OCI-LY1 (cell line): ENCODE measurements around the gene TMEM201.
"Not testable (repeated sequence)": the region's sequence is repeated elsewhere in the genome, so short reads cannot be mapped to it uniquely, and the experiment has no call there.

Experiments used
- H2AFZ ChIP-seq: fragments of 200-600 bp; sonication (generic), shearing (Covaris generic); 2 replicates; pipeline ENCODE4 v1.6.0; 2014; ENCODE audit warnings: antibody characterized with exemption, mild to moderate bottlenecking, low read length
- H3F3A ChIP-seq: fragments of 200-600 bp; sonication (generic), shearing (Covaris generic); 2 replicates; pipeline ENCODE4 v1.6.0; 2014; ENCODE audit warnings: mild to moderate bottlenecking, antibody characterized with exemption, low read length, moderate library complexity; ENCODE audit not compliant: insufficient read depth
- H3K27ac ChIP-seq: fragments of 200-600 bp; sonication (generic); 2 replicates; pipeline ENCODE4 v1.5.1; 2014; ENCODE audit warnings: low read length, mixed run types, mild to moderate bottlenecking, low read depth; ENCODE audit not compliant: poor library complexity, severe bottlenecking
- H3K27me3 ChIP-seq: fragments of 200-600 bp; sonication (generic); 2 replicates; pipeline ENCODE4 v1.6.0; 2014; ENCODE audit warnings: antibody characterized with exemption, mild to moderate bottlenecking, low read length, moderate library complexity; ENCODE audit not compliant: insufficient read depth
- H3K36me3 ChIP-seq: fragments of 200-600 bp; sonication (generic); 2 replicates; pipeline ENCODE4 v1.6.1; 2014; ENCODE audit warnings: mild to moderate bottlenecking, antibody characterized with exemption, low read length, moderate library complexity, mixed read lengths; ENCODE audit not compliant: insufficient read depth
- H3K4me1 ChIP-seq: fragments of 200-600 bp; sonication (generic); 2 replicates; pipeline ENCODE4 v1.5.1; 2014; ENCODE audit warnings: mild to moderate bottlenecking, low read length, moderate library complexity; ENCODE audit not compliant: insufficient read depth, severe bottlenecking
- H3K4me2 ChIP-seq: fragments of 200-600 bp; sonication (generic), shearing (Covaris generic); 2 replicates; pipeline ENCODE4 v1.6.1; 2014; ENCODE audit warnings: low read length
- H3K4me3 ChIP-seq: fragments of 200-600 bp; sonication (generic); 2 replicates; pipeline ENCODE4 v1.5.1; 2014; ENCODE audit warnings: low read length, low read depth, mild to moderate bottlenecking, mixed read lengths; ENCODE audit not compliant: poor library complexity, severe bottlenecking
- H3K79me2 ChIP-seq: fragments of 200-600 bp; shearing (Covaris generic); 2 replicates; pipeline ENCODE4 v1.6.1; 2016; ENCODE audit warnings: mixed run types, low read length, mixed read lengths; ENCODE audit not compliant: insufficient read depth
- H3K9ac ChIP-seq: fragments of 200-600 bp; sonication (generic), shearing (Covaris generic); 2 replicates; pipeline ENCODE4 v1.6.1; 2014; ENCODE audit warnings: mild to moderate bottlenecking, low read length, mixed read lengths
- H3K9me2 ChIP-seq: fragments of 200-600 bp; sonication (generic), shearing (Covaris generic); 2 replicates; pipeline ENCODE4 v1.6.1; 2014; ENCODE audit warnings: low read depth, mild to moderate bottlenecking, low read length, mixed read lengths
- H3K9me3 ChIP-seq: fragments of 200-600 bp; shearing (Covaris generic); 2 replicates; pipeline ENCODE4 v1.6.1; 2014; ENCODE audit warnings: low read length, mixed read lengths
- H4K20me1 ChIP-seq: fragments of 200-600 bp; sonication (generic), shearing (Covaris generic); 2 replicates; pipeline ENCODE4 v1.6.0; 2016; ENCODE audit warnings: mild to moderate bottlenecking, low read length; ENCODE audit not compliant: insufficient read depth
- CTCF ChIP-seq: fragments of 200-600 bp; sonication (generic), shearing (Covaris generic); IDR thresholded peaks from 2 replicates; pipeline ENCODE4 v1.5.1; 2017; ENCODE audit warnings: mild to moderate bottlenecking, antibody characterized with exemption, low read length, moderate library complexity, mixed read lengths
- EZH2 ChIP-seq: fragments of 200-600 bp; sonication (generic), shearing (Covaris generic); IDR thresholded peaks from 2 replicates; pipeline ENCODE4 v1.8.0; 2017; ENCODE audit warnings: borderline replicate concordance, mixed run types, mild to moderate bottlenecking, antibody characterized with exemption, low read length, moderate library complexity, mixed read lengths

TMEM201 gene

DNA sequence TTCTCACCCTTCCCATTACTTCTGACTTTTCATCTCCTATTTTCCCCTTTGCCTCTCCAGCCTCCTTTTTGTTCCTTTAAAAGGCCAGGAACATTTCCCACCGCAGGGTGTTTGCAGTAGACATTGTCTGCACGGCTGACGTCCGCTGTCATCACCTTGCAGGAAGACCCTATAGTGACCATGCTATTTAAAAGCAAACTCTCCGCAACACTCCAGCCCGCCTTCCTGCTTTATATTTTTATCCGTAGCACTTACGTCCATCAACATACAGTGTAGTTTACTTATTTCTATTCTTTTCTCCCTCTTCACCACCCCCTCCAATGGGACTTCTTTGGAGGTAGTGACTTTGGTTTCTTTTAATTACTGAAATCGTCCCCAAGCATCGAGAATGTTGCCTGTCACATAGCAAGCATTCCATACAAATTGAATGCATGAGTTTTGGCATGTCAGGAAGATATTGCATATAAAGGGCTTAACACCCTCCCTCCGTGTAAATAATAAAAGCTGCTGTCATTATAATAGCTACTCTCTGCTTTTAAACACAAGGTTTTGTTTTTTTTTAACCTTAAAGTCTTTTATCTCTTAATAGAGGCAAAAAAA, 29.7 kb upstream of the TMEM201 start:
- no peaks in the 10 kb centered on the region for H3K27me3 ChIP-seq
- H3K9me2 ChIP-seq: no peaks in the 10 kb centered on the region
- H3K9ac ChIP-seq: peak overlapping the region; percentile 16
- peaks cover 13% of the 10 kb centered on the region for H3K79me2 ChIP-seq
- H3K4me1 ChIP-seq: peaks cover 76% of the 10 kb centered on the region
- H3K27ac ChIP-seq: peak overlapping the region; percentile 87
- H3K4me2 ChIP-seq: peak overlapping the region; percentile 50
- no peaks in the 10 kb centered on the region for H3F3A ChIP-seq
- no peak overlapping the region for H2AFZ ChIP-seq
- peak overlapping the region; percentile 15 for H3K4me3 ChIP-seq
- no peaks in the 10 kb centered on the region for H3K9me3 ChIP-seq
- peaks cover 84% of the 10 kb centered on the region for H3K36me3 ChIP-seq
- no peak for TF ChIP-seq EZH2
- TF ChIP-seq CTCF: no peak
- no peaks in the 10 kb centered on the region for H4K20me1 ChIP-seq

DNA sequence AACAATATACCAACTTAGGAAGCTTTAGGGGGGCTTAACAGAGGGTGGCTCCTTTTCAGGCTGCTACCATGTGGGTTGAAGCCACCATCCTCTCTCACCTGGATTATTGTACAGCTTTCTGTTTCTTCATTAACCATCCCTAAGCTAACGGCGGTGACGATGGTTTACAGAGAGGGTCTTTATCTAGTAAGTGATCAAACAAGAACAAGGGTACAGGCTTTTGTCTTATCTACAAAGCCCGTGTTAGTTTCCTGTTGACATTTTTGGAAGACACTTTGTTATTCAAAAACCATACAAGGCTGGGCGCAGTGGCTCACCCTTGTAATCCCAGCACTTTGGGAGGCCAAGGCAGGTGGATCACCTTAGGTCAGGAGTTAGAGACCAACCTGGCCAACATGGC, 29.0 kb upstream of the TMEM201 start:
- no peak for TF ChIP-seq EZH2
- no peak for TF ChIP-seq CTCF
- Histone ChIP-seq H3K27me3 (no peaks in the 10 kb centered on the region), H3K27ac (peak overlapping the region; percentile 87), H3K79me2 (peaks cover 15% of the 10 kb centered on the region), H3K9me2 (no peaks in the 10 kb centered on the region), H3K4me2 (peak overlapping the region; percentile 50), H3K9ac (peak overlapping the region; percentile 16), H2AFZ (no peak overlapping the region), H4K20me1 (no peaks in the 10 kb centered on the region), H3K4me1 (peaks cover 72% of the 10 kb centered on the region), H3F3A (no peaks in the 10 kb centered on the region), H3K4me3 (peak overlapping the region; percentile 15), H3K36me3 (peaks cover 82% of the 10 kb centered on the region), H3K9me3 (no peaks in the 10 kb centered on the region)

GRCh38 chr1:9560090-9560489, 28.6 kb upstream of the TMEM201 start:
- peak overlapping the region; percentile 87 for H3K27ac ChIP-seq
- H3K79me2 ChIP-seq: peaks cover 18% of the 10 kb centered on the region
- not testable (repeated sequence) for H2AFZ ChIP-seq, H3K27me3 ChIP-seq, H3K9me2 ChIP-seq, H4K20me1 ChIP-seq, H3K9me3 ChIP-seq, H3F3A ChIP-seq
- peak overlapping the region; percentile 15 for H3K4me3 ChIP-seq
- peaks cover 83% of the 10 kb centered on the region for H3K36me3 ChIP-seq
- peak overlapping the region; percentile 50 for H3K4me2 ChIP-seq
- peaks cover 72% of the 10 kb centered on the region for H3K4me1 ChIP-seq
- peak overlapping the region; percentile 16; the same call in 1 of the 2 replicates for H3K9ac ChIP-seq

GRCh38 chr1:9561429-9561828, 27.3 kb upstream of the TMEM201 start:
- Histone ChIP-seq H3F3A (no peaks in the 10 kb centered on the region), H3K79me2 (peaks cover 18% of the 10 kb centered on the region), H2AFZ (no peak overlapping the region), H3K27ac (peak overlapping the region; percentile 87), H3K4me1 (peaks cover 70% of the 10 kb centered on the region), H4K20me1 (no peaks in the 10 kb centered on the region), H3K9me2 (no peaks in the 10 kb centered on the region), H3K36me3 (peaks cover 78% of the 10 kb centered on the region), H3K4me2 (no peak overlapping the region), H3K9ac (no peak overlapping the region), H3K9me3 (no peaks in the 10 kb centered on the region), H3K4me3 (no peak overlapping the region), H3K27me3 (no peaks in the 10 kb centered on the region)
- TF ChIP-seq CTCF (no peak), EZH2 (no peak)
